Gastrocnemius medialis (tissue), 4 donors: Measurements from ENCODE around the gene MESP1.

Experiments used
- CTCF ChIP-seq, 5 experiments: fragments of 450-650 bp in 3 of 5; fragments of 200-600 bp in 2 of 5; sonication (generic) in 2 of 5; IDR thresholded peaks in 4 of 5; conservative IDR thresholded peaks in 1 of 5; 1 replicate in 4 of 5; 2 replicates in 1 of 5; pipeline ENCODE4 v1.5.1; 2016 to 2019; ENCODE audit warnings: antibody characterized with exemption in 5 of 5, mild to moderate bottlenecking in 3 of 5, moderate library complexity in 3 of 5
- POLR2A ChIP-seq, 2 donors: fragments of 450-650 bp; IDR thresholded peaks; one replicate each; pipeline ENCODE4 v1.6.1; 2017; ENCODE audit warnings: antibody characterized with exemption in 2 of 2, mild to moderate bottlenecking in 2 of 2, moderate library complexity in 2 of 2

GRCh38 chr15:89758981-89759380, 7.9 kb upstream of the MESP1 start:
- TF ChIP-seq CTCF (IDR thresholded peaks at IDR 0.05 in 4 of 5, conservative IDR thresholded peaks at IDR 0.05 in 1 of 5): no peak
- no peak for TF ChIP-seq POLR2A (IDR thresholded peaks at IDR 0.05)
